Epithelial cell of esophagus (primary cell): ENCODE measurements around the gene IL4R.
"Not testable (repeated sequence)": the region's sequence is repeated elsewhere in the genome, so short reads cannot be mapped to it uniquely, and the experiment has no call there.

Experiments
- DNase-seq: peaks from one replicate; pipeline ENCODE4 v3.0.0; 2010; ENCODE audit warnings: low read depth
- H3K4me3 ChIP-seq: 2 replicates; pipeline ENCODE4 v1.5.1; 2011; ENCODE audit warnings: mild to moderate bottlenecking, low read length, control low read depth
- TF ChIP-seq, protein P1 (sequence below): IDR thresholded peaks from 2 replicates; pipeline ENCODE4 v1.5.1; 2011; ENCODE audit warnings: low read depth, mild to moderate bottlenecking, low read length, control low read depth, inconsistent platforms; ENCODE audit not compliant: insufficient read depth; ENCODE audit errors: missing control alignments

Gene IL4R

DNA sequence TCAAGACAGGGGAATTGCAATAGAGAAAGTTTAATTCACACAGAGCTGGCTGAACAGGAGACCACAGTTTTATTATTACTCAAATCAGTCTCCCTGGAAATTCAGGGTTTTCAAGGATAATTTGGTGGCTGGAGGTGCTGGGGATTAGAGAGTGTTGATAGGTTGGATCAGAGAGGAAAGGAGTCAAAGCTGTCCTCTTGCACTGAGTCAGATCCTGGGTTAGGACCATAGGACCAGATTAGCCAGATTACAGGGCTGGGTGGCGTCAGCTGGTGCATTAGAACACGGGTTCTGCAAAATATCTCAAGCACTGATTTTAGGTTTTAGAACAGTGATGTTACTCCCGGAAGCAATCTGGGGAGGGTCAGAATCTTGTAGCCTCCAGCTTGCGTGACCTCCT is 43.4 kb upstream of the IL4R start:
- DNase-seq: no peak
- no peak overlapping the region for H3K4me3 ChIP-seq
- TF ChIP-seq, protein P1, sequence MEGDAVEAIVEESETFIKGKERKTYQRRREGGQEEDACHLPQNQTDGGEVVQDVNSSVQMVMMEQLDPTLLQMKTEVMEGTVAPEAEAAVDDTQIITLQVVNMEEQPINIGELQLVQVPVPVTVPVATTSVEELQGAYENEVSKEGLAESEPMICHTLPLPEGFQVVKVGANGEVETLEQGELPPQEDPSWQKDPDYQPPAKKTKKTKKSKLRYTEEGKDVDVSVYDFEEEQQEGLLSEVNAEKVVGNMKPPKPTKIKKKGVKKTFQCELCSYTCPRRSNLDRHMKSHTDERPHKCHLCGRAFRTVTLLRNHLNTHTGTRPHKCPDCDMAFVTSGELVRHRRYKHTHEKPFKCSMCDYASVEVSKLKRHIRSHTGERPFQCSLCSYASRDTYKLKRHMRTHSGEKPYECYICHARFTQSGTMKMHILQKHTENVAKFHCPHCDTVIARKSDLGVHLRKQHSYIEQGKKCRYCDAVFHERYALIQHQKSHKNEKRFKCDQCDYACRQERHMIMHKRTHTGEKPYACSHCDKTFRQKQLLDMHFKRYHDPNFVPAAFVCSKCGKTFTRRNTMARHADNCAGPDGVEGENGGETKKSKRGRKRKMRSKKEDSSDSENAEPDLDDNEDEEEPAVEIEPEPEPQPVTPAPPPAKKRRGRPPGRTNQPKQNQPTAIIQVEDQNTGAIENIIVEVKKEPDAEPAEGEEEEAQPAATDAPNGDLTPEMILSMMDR: no peak

DNA sequence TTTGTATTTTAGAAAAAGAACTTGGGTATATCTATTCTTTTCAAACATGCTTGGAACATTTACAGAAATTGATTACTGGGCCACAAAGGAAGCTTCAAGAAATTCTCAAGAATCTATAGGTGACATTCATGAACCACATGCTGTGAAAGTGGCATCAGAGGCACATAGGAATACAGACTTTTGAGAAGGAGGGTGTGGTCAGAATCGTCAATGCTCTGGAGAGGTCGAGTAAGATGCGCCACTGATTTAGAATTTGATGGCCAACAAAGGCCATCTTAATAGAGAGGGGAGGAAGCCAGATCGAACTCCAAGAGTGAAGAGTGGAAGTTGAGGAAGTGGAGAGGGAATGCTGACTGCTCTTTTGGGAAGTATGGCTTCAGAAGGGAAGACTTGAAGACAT is 41.7 kb upstream of the IL4R start:
- no peak for DNase-seq
- no peak overlapping the region for H3K4me3 ChIP-seq
- TF ChIP-seq, protein P1: no peak

DNA sequence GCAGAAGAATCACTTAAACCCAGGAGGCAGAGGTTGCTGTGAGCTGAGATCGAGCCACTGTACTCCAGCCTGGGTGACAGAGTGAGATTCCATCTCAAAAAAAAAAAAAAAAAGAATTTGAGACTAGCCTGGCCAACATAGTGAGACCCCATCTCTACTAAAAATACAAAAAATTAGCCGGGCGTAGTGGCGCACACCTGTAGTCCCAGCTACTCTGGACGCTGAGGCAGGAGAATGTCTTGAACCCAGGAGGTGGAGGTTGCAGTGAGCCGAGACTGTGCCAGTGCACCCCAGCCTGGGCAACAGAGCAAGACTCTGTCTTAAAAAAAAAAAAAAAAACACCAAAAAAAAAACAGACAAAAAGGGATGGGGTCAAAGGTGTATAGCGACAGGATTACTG is 41.1 kb upstream of the IL4R start:
- not testable (repeated sequence) for DNase-seq, H3K4me3 ChIP-seq

DNA sequence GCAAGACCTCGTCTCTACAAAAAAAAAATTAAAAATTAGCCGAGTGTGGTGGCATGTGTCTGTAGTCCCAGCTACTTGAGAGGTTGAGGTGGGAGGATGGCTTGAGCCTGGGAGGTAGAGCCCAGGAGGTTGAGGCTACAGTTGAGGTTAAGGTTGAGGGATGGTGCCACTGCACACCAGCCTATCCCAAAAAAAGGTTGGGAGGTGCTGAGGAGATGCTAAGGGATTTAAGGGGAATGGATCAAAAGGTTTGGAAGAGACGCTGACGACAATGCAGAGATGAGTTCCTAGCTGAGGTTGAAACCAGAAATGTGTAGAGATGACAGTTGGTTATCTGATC is 40.5 kb upstream of the IL4R start:
- DNase-seq: no peak
- TF ChIP-seq, protein P1: no peak
- no peak overlapping the region for H3K4me3 ChIP-seq

DNA sequence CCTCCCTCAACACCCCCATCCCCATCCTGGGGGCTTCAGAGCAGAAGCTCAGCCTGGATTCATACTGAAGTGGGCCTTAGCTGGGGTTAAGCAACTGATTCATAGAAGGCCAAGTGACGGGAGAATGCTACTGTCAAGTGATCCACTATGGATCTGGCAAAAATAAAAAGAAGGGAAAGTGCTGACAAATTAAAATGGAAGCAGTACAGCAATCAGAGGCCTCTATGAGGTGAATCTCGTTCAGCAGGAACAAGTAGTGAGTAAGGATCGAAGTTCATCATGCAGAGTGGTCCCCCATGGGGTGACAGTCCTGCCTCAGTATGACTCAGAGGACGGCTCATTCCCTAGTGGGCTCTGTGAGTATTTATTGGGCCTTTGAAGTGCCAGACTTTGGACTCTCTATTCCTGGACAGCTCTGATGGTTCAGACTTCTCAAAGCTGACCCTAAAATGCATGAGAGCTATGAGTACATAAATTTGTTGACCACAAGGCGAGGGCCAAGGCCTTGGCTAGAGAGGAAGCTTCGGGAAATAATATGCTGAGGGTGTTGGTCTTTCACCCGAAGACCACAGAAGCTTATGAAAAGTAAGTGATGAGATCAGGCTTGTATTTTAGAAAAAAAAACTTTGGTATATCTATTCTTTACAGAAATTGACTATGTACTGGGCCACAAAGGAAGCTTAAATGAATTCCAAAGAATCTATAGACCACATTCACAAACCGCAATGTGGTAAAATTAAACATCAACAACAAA is 39.9 kb upstream of the IL4R start:
- TF ChIP-seq, protein P1: no peak
- no peak overlapping the region for H3K4me3 ChIP-seq
- DNase-seq: no peak

DNA sequence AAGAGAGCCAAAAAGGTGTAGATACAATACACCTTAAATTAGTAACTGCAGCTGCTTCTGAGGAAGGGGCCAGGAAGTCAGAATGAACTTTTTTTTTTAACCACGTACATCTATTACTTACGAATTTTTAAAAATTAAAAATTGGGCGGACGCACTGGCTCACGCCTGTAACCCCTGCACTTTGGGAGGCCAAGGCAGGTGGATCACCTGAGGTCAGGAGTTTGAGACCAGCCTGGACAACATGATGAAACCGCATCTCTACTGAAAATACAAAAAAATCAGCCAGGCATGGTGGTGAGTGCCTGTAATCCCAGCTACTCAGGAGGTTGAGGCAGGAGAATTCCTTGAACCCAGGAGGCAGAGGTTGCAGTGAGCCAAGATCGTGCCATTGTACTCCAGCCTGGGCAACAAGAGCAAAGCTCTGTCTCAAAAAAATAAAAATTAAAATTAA is 39.3 kb upstream of the IL4R start:
- DNase-seq, H3K4me3 ChIP-seq: not testable (repeated sequence)

DNA sequence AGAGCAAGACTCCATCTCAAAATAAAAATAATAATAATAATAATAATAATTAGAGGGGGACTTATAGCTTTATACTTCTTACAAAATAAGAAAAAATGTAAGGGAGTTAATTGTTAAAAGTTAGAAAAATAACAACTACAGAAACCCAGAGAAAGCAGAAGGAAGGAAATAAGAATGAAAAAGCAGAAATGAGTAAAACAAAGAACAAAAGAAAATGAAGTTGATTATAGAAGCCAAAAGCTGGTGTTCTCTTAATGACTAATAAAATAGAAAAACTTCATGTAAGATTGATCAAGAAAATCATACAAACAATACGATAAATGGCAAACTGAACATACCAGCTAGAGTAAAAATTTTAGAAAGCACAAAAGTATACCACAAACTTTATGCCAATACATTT is 38.4 kb upstream of the IL4R start:
- no peak overlapping the region for H3K4me3 ChIP-seq
- DNase-seq: no peak
- TF ChIP-seq, protein P1: no peak

DNA sequence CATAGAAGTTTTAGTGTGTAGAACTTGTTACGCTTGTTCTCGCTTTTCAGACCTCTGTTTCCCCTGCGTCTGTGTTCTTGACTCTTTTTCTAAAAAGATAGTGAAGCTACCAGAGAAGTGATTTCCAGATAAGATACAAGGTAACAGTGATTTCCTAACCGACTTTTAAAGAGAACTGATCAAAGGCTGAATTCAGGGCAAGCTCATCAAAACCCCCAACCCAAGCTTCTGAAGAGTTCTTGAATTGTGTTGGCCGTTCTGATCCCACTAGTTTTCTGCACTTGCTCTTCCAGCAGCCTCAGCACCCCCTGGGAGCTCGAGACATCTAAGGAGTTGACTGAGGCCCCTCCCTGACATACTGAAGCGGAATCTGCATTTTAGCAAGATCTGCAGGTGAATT is 32.5 kb upstream of the IL4R start:
- no peak for DNase-seq
- TF ChIP-seq, protein P1: no peak
- H3K4me3 ChIP-seq: no peak overlapping the region
